Muscle of back (tissue), 11 donors: Measurements from ENCODE around the gene PTPRJ. TPM values are rescaled to one million over a fixed set of nuclear protein-coding genes. Genes with fewer than 3 reads are reported as not detected.
"Not testable (repeated sequence)": the region's sequence is repeated elsewhere in the genome, so short reads cannot be mapped to it uniquely, and the experiment has no call there.

Source experiments
- DNase-seq, 3 donors: peaks; one replicate each; pipeline versions ENCODE4 v3.0.0 to v3.0.0-alpha.2; 2013
- polyA plus RNA-seq, 10 donors: library from polyadenylated mRNA; unstranded; fragments of 120-200 nt; gene quantifications; one replicate each; pipeline ENCODE4 v1.2.1, GENCODE V29; 2013; ENCODE audit not compliant: insufficient read length in 10 of 10

PTPRJ gene
- polyA plus RNA-seq, 10 donors = 2.8 to 5.3 (median 3.7) TPM

GRCh38 chr11:48017831-48018527 is 37.6 kb downstream of the PTPRJ start:
- no peak for DNase-seq

DNA sequence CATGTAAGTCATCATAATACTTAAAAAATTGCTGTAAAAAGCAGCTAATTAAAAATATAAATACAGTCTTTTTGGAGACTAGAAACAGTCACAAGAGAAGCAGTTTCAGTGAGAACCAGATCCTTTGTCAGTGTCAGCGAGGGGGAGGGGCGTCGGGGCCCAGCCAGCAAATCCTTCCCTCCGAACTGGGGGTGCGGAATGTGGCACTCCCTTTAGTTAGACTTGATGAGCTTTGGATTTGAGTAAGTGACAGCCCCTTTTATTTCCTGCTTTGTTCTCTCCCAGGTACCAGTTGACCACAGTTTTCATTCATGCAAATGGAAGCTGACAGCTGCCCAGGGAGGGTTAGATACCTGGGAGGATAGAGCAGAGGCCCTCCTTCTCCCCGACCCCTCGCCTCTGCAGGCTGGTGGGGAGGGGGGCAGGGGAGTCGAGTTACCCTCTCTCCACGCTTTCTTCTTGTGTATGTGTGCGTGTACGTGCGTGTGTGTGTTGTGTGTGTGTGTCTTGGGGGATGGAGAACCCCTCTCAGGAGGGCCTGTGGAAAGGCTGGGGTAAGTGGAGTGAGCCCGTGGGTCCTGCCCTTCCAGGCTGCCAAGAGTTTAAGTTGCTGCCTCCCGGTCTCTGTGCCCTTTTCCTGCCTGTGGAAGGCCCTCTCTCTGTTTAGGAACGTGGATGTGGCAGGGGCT is 38.3 kb downstream of the PTPRJ start:
- no peak for DNase-seq

DNA sequence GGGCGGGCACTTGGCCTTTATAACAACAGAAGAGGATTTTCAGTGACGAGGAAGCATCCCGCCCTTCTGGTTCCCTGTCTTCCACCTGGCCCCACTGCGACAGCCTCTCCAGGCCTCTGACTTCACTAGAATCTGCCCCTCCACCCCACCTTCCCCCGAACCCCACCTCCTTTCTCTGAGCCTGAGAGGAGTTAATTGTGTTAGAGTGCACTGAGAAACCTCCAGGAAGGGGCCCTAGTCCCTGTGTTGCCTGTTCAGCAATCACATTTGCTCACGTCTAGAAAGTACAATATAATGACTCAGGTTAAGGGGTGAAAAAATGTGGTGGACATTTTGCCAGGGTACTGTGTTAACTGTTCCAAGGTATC is 38.8 kb downstream of the PTPRJ start:
- DNase-seq = no peak

DNA sequence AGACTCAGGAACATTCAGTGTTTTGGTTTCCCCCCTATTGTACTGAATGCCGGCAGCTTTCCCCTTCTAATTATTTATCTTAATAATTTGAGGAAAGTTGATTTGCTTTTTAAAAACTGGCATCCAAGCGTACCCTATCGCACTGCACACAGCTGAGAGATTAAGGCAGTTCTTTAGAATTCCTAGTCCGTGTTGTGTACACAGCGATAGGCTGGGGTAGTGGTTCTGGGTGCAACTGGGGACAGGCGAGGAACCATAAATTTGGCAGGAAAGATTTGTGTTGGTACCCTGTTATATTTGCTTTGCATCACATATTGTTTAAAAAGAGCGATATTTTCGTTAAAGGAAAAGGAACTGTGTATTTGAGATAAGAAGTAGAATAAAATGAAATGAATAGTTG is 39.2 kb downstream of the PTPRJ start:
- no peak for DNase-seq

- DNase-seq = no peak
Observed at GRCh38 chr11:48020092-48020755, 39.9 kb downstream of the PTPRJ start.

DNA sequence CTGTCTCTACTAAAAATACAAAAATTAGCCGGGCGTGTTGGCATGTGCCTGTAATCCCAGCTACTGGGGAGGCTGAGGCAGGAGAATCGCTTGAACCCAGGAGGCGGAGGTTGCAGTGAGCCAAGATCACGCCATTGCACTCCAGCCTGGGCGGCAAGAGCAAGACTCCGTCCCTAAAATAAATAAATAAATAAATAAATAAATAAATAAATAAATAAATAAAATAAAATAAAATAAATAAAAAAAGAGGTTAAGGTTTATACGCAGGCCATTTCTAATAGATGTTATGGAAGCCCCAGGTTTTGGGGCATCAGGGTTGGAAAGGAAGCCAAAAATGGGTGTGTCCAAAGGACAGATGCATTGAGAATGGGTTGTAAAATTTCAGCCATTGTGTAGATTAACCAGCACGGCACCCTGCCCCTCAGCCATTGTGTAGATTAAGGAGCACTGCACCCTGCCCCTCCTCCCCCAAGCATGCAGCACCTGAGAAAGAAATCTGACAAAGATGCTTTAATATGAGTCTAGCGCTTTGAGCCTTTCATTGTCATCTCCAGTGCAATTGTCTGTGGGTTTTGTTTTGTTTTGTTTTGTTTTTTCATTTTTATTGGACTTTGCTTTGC is 41.0 kb downstream of the PTPRJ start:
- DNase-seq = not testable (repeated sequence)

GRCh38 chr11:48022445-48022844 is 42.1 kb downstream of the PTPRJ start:
- DNase-seq = no peak

- not testable (repeated sequence) for DNase-seq
Observed at GRCh38 chr11:48023608-48024007, 43.2 kb downstream of the PTPRJ start.

DNA sequence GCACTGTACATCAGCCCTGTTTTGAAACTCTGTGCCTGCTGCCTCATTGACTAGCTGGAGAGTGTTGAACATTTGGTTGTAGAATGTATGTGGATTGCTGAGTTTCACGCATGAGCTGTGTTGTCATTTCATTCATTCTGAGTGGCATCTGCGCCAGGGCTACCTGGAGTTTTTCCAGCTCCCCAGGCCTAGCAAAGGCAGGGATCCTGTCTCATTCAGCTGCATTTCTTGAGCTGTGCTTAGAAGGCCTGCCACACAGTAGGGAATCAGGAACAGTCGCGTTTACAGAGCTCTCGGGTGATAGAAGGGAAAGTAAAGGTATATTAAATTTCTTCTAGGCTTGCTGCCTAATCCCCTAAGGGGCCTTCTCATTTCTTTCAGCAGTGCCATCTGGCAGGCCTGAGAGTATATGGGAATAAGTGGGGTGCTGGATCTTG is 44.3 kb downstream of the PTPRJ start:
- DNase-seq = no peak

DNA sequence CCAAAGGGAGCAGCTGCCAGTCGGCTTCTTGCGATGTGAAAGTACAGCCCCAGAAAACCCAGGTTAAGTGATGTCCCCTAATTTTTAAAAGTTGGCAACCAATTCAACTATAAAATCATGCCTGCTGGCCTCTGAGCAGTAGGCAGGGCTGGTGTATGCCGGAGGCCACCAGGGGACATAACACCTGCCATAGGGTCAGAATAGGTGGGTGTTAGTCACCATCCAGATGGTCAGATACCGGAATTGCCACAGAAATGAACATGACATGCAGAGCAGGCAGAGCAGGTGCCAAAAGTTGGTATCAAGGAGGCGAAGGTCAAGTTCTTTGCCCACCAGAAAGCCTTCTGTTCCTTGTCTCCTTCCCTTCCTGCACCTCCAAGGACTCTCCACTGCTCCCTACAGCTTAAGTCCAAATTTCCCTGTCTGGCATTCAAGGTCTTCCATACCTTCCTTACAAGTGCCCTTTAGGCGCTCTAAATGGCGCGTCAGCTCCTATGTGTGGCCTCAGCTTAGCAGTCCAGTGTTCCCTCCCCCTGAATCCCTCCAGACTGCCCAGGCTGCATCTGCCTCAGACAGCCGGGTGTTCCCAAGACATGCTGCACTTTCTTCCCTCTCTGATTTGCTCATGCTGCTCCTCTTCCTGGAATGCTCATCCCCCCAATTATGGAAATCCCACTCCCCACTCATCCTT is 45.1 kb downstream of the PTPRJ start:
- DNase-seq = no peak

- DNase-seq = no peak
Observed at GRCh38 chr11:48025984-48026340, 45.6 kb downstream of the PTPRJ start.

DNA sequence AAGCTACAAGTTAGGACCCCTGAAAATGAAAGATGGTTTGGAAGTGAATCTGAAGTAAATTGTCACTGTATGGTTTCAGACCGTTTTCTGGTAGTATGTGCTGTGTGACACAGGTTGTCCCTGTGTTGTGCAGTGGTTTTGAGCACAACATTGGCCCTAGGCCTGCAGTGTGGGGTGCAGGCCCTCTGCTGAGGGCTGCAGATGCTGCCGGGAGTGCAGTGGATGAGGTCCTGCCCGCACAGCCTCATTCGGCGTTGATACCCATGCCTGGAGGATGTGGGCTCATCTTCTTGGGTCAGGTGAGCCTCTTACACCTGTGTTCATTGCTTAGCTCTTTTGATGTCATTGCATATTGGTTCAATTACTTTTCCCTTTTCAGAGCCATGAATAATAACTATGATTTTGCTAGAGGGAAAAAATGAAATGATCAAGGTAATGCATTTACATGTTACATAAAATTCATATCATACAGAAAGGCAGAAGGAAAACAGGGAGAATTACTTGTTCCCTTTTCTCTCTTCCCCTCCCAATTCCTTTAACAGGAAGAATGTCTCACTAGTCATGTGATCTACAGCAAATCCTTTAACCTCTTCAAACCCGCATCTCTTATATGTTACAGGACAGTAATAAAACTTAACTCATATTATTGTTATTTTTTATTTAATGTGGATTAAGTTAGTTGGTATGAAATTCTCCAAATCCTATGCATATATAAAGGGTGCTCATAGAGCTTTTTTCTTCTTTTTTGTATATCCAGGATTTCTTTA is 48.7 kb downstream of the PTPRJ start:
- no peak for DNase-seq

GRCh38 chr11:48029681-48030290 is 49.4 kb downstream of the PTPRJ start:
- no peak for DNase-seq

DNA sequence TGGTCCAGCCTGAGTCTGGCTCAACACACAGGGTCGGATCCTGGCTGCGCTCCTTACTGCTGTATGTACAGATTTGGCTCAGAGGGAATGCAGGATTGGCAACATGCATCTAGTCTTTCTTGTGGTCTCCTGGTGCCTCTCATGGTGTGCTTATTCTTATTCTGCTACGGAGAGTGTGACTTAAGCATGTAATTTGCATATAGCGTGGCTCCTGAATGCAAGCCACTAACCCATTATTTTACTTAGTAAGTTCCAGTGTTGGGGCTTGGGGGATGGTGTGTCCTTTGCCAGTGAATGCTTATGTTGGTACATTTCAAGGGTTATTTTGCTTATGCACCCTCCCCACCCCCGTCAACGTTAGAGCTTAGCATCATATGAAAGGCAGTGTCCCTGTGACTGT is 51.2 kb downstream of the PTPRJ start:
- no peak for DNase-seq

- no peak for DNase-seq
Observed at GRCh38 chr11:48032721-48033120, 52.4 kb downstream of the PTPRJ start.

DNA sequence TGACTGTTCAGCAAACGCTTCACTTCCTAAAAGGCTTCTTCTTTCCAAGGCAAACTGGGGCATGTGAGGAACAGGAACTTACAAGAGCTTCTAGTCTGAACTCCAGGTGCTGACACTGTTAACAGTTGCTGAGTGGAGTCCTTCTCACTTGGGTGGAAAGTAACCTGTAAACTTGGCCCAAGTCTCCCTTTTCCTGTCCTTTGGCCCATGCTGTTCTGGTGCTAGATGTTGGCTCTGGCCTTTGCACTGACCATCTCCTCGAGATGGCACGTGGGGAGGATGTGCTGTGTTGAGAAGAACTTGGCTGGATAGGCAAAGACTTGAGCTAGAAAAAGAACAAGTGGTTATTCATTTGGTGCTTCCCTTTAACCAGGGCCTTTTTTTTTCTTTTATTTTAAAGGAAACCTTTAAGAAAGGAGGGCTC is 53.6 kb downstream of the PTPRJ start:
- no peak for DNase-seq

DNA sequence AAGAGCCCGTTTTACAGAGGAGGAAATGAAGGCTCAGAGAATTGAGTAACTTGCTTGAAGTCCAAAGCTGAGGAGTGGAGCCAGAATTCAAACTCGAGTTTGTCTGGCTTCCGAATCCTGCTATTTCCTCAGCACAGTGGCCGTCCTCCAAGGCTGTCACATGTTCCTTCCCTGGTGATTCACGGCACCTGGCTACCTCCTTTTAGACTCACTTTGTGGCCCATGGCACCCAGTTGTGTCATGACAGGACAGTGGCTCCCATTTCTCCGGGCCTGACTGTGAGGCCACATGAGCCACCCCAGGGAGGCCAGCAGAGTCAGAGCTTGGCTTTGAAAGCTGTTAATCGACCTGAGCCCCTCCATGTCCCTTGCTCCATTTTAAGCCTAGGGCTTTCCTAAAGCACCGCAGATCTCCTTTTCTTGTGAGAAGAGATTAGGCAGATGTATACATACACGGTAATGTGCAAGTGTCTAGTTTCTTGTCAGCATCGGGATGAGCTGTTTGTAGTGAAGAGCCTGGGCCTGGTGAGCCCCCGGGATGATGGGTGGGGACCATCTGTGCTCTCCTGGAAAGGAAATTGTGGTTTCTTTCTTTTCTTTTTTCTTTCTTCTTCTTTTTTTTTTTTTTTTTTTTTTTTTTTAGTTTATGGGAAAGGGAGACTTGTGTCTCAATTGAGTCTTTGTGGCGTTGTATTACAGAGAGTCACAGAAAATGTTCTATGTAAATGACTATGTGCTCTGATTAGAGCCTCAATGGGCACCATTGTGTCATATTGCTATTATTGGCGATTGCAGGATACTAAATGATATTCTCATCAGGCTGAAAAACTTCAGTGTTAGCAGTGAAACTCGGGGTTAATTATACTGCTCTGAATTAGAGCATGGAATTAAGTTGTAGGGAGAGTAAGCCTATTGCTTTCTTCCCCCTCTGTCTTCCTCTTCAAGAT is 54.8 kb downstream of the PTPRJ start:
- DNase-seq = peak; percentile 38 to 78 (median 57)

DNA sequence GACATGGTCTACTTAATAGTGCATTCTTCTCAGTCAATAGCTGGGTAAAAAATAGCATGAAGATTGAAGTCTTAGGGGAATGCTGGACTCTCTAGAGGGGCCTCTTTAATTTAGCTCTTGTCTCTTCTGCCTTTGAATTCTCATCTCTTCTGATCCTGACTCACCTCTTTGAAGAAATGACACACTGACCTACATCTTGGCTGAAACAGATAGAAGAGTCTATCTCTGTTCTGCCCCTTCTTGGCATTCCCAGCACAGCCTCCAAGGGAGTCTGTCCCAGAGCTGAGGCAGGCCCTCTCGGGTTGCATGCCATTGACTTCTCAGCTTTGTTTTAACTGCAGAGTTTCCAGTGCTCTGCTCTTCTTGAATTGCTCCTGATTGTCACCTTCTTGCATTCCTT is 55.7 kb downstream of the PTPRJ start:
- no peak for DNase-seq

GRCh38 chr11:48036466-48036865 is 56.1 kb downstream of the PTPRJ start:
- DNase-seq = peak; percentile 52 to 80 (median 68)
